ENCODE measurements around the gene NUDT16L1. TPM values are rescaled to one million over a fixed set of nuclear protein-coding genes. Genes with fewer than 3 reads are reported as not detected.

NUDT16L1 gene
- total and polyA plus RNA-seq, 2 of the 8 experiments (the other 6 are each of a cell fraction or from before 2014, with no cell fraction given) = 34.8 to 77.3 TPM

GRCh38 chr16:4698321-4699045, 5.1 kb downstream of the NUDT16L1 start:
- no peak overlapping the region for H2AK5ac ChIP-seq (ENCODE audit: low read depth, low read length)
- peaks cover 21 to 43% (median 41%) of the 10 kb centered on the region in 4 experiments for H3K36me3 ChIP-seq (ENCODE audit: control insufficient read depth in 2 of 4, insufficient read depth in 4 of 4, low read length in 3 of 4)
- H3K56ac ChIP-seq (replicated peaks; ENCODE audit: insufficient read length, low read depth, low read length) = no peak overlapping the region
- ChIA-PET POLR2A (ENCODE audit: partially characterized antibody) (interaction anchor here (0.5 to 1.2 kb wide), 6 partner anchors 8 to 149 kb away, joined by 3 read pairs; partner anchors contain the start of genes GLYR1 and UBN1), CTCF (ENCODE audit: partially characterized antibody) (interaction anchor here (0.7 to 1.0 kb wide), 2 partner anchors 11 to 18 kb away, joined by 3 to 5 read pairs; no protein-coding TSS in a partner anchor)
- no peaks in the 10 kb centered on the region; a peak in 2 of 7 replicates for H3K4me1 ChIP-seq (replicated peaks in 1 of 4; ENCODE audit: control insufficient read depth in 3 of 4, insufficient read depth in 4 of 4, low read length in 3 of 4)
- no peak overlapping the region for H2BK15ac ChIP-seq (ENCODE audit: low read length)
- H3K4me2 ChIP-seq (ENCODE audit: insufficient read depth in 1 of 2, low read depth in 2 of 2, low read length in 2 of 2) = no peak overlapping the region
- no peaks in the 10 kb centered on the region for H3K9me3 ChIP-seq (ENCODE audit: insufficient read depth in 2 of 2, low read depth in 1 of 2, low read length in 1 of 2)
- no peak overlapping the region for H3K14ac ChIP-seq (ENCODE audit: insufficient read length)
- no peaks in the 10 kb centered on the region for H3K27me3 ChIP-seq (replicated peaks in 1 of 4; ENCODE audit: control insufficient read depth in 3 of 4, extremely low read depth in 1 of 4, insufficient read depth in 3 of 4, low read length in 3 of 4)
- FAIRE-seq (no peak), DNase-seq (ENCODE audit: low read depth in 1 of 2, low spot score in 2 of 2) (no peak)
- WGBS, 2 experiments (ENCODE audit: extremely low coverage in 1 of 2, insufficient coverage in 1 of 2, insufficient read length in 1 of 2, insufficient replicate concordance in 2 of 2, low coverage in 1 of 2, low lambda C conversion rate in 2 of 2, missing lambda C conversion rate in 1 of 2) = 98% methylated on average over 21 of the region's 36 CpGs; no CpG with 5 or more reads in 1 of the 2 experiments
- no peak overlapping the region for H2BK20ac ChIP-seq (ENCODE audit: low read length)
- no peak overlapping the region for H2AFZ ChIP-seq (ENCODE audit: low read length)
- H3K4me3 ChIP-seq (ENCODE audit: extremely low read depth in 1 of 4, insufficient read depth in 2 of 4, low read depth in 3 of 4, low read length in 4 of 4) = no peak overlapping the region
- H4K91ac ChIP-seq (replicated peaks; ENCODE audit: insufficient read length, low read length) = no peak overlapping the region
- no peak overlapping the region for H2BK12ac ChIP-seq (ENCODE audit: low read depth, low read length)
- H3K23ac ChIP-seq (ENCODE audit: insufficient read length) = no peak overlapping the region
- H3K79me2 ChIP-seq (ENCODE audit: control insufficient read depth in 1 of 2, insufficient read depth in 2 of 2, low read length in 2 of 2) = peaks cover 0 to 2% of the 10 kb centered on the region in 2 experiments; a peak in 1 of 4 replicates
- H3K27ac ChIP-seq (ENCODE audit: low read depth, low read length) = no peak overlapping the region
- peaks cover 4% of the 10 kb centered on the region; the same call in 1 of the 2 replicates for H3K23me2 ChIP-seq (ENCODE audit: low read depth, low read length)
- no peak overlapping the region for H2BK5ac ChIP-seq (ENCODE audit: low read depth, low read length)
- no peak overlapping the region for H4K5ac ChIP-seq (ENCODE audit: insufficient read length, low read depth, low read length)
- no peaks in the 10 kb centered on the region for H3K79me1 ChIP-seq (ENCODE audit: low read depth, low read length)
- H2BK120ac ChIP-seq (replicated peaks; ENCODE audit: low read depth, low read length) = no peak overlapping the region
- peak overlapping the region; percentile 21; the same call in 1 of the 2 replicates for H4K8ac ChIP-seq (ENCODE audit: extremely low read depth, insufficient read depth, low read length)
- H4K20me1 ChIP-seq (replicated peaks in 1 of 2; ENCODE audit: control insufficient read depth in 1 of 2, insufficient read depth in 2 of 2, low read length in 2 of 2) = peaks cover 0 to 19% of the 10 kb centered on the region in 2 experiments
- H3K9ac ChIP-seq (replicated peaks in 1 of 4; ENCODE audit: extremely low read depth in 1 of 4, low read depth in 3 of 4, low read length in 3 of 4) = no peak overlapping the region; a peak in 1 of 7 replicates
- no peak overlapping the region for H3K4ac ChIP-seq (replicated peaks; ENCODE audit: insufficient read length, low read depth, low read length)
- H3K18ac ChIP-seq (ENCODE audit: extremely low read depth, low read length) = no peak overlapping the region
- TF ChIP-seq ATF2 (IDR thresholded peaks at IDR 0.05; ENCODE audit: low read length) (no peak), POLR2AphosphoS5 (IDR thresholded peaks at IDR 0.05; ENCODE audit: low read depth, low read length) (0 out of 2 replicates have a peak, but pooled peaks have one; percentile 19), RXRA (IDR thresholded peaks at IDR 0.05; ENCODE audit: insufficient read depth, low read depth, low read length) (no peak), MAX (IDR thresholded peaks at IDR 0.05) (no peak), CEBPB (IDR thresholded peaks at IDR 0.05; ENCODE audit: low read depth, low read length) (no peak), SP1 (IDR thresholded peaks at IDR 0.05; ENCODE audit: low read depth, low read length) (no peak), NANOG (IDR thresholded peaks at IDR 0.05; ENCODE audit: insufficient read depth, low read depth, low read length, poor library complexity, severe bottlenecking) (no peak), POLR2A (IDR thresholded peaks at IDR 0.05; ENCODE audit: control extremely low read depth in 1 of 2, low read depth in 2 of 2, low read length in 2 of 2) (0 out of 3 replicates have a peak, but pooled peaks of 1 of the 2 experiments have one; percentile 25), TAF7 (optimal IDR thresholded peaks at IDR 0.05; ENCODE audit: borderline replicate concordance, low read depth, low read length) (no peak), TAF1 (IDR thresholded peaks at IDR 0.05; ENCODE audit: low read depth, low read length) (no peak), CBX5 (IDR thresholded peaks at IDR 0.05; ENCODE audit: low read depth, low read length) (no peak)

Data from H1 (cell line).